RWPE2 (cell line): ENCODE data around the gene STK38L.

ENCODE experiments used
- ATAC-seq: fragments of 200-7000 bp; cut with Tn5 transposase; 3 replicates; pipeline ENCODE4 v1.9.1; 2021; ENCODE audit warnings: low read depth
- DNase-seq: peaks from one replicate; pipeline ENCODE4 v3.0.0-alpha.2; 2020; ENCODE audit warnings: low spot score
- H3K27ac ChIP-seq: fragments of 450-650 bp; 2 replicates; pipeline ENCODE4 v1.5.1; 2017; ENCODE audit warnings: mild to moderate bottlenecking; ENCODE audit not compliant: poor library complexity, severe bottlenecking
- H3K27me3 ChIP-seq: fragments of 250-450 bp; sonication (Bioruptor Pico); 2 replicates; pipeline ENCODE4 v1.5.1; 2021; ENCODE audit warnings: mild to moderate bottlenecking, moderate library complexity; ENCODE audit not compliant: insufficient read depth, poor library complexity, severe bottlenecking
- H3K36me3 ChIP-seq: fragments of 250-450 bp; sonication (Bioruptor Pico); 2 replicates; pipeline ENCODE4 v1.5.1; 2020; ENCODE audit warnings: low read depth, mild to moderate bottlenecking, moderate library complexity
- H3K4me1 ChIP-seq: fragments of 250-450 bp; sonication (Bioruptor Pico); 2 replicates; pipeline ENCODE4 v1.5.1; 2021; ENCODE audit warnings: mild to moderate bottlenecking, moderate library complexity; ENCODE audit not compliant: insufficient read depth, poor library complexity, severe bottlenecking
- H3K4me3 ChIP-seq: fragments of 250-450 bp; sonication (Bioruptor Pico); 2 replicates; pipeline ENCODE4 v1.5.1; 2021; ENCODE audit warnings: mild to moderate bottlenecking, moderate library complexity; ENCODE audit not compliant: severe bottlenecking
- H3K9me3 ChIP-seq: fragments of 250-450 bp; sonication (Bioruptor Pico); 2 replicates; pipeline ENCODE4 v1.5.1; 2021; ENCODE audit warnings: mild to moderate bottlenecking, moderate library complexity; ENCODE audit not compliant: severe bottlenecking
- CTCF ChIP-seq: fragments of 450-650 bp; IDR thresholded peaks from one replicate; pipeline ENCODE4 v1.5.1; 2017; ENCODE audit warnings: mild to moderate bottlenecking, moderate library complexity; ENCODE audit not compliant: poor library complexity, severe bottlenecking

STK38L gene

GRCh38 chr12:27361372-27361771 is 117.3 kb downstream of the STK38L start:
- no peak for DNase-seq
- Histone ChIP-seq H3K27ac (no peak overlapping the region), H3K36me3 (no peaks in the 10 kb centered on the region), H3K9me3 (no peaks in the 10 kb centered on the region), H3K4me3 (no peak overlapping the region), H3K4me1 (no peaks in the 10 kb centered on the region), H3K27me3 (no peaks in the 10 kb centered on the region)
- no peak for ATAC-seq
- no peak for TF ChIP-seq CTCF

- no peak for DNase-seq
- no peak for TF ChIP-seq CTCF
- Histone ChIP-seq H3K4me1 (no peaks in the 10 kb centered on the region), H3K27me3 (no peaks in the 10 kb centered on the region), H3K4me3 (no peak overlapping the region), H3K9me3 (no peaks in the 10 kb centered on the region), H3K27ac (no peak overlapping the region), H3K36me3 (peaks cover 9% of the 10 kb centered on the region; the same call in 1 of the 2 replicates)
- no peak for ATAC-seq
Measured at GRCh38 chr12:27366621-27367020, 122.5 kb downstream of the STK38L start.

DNA sequence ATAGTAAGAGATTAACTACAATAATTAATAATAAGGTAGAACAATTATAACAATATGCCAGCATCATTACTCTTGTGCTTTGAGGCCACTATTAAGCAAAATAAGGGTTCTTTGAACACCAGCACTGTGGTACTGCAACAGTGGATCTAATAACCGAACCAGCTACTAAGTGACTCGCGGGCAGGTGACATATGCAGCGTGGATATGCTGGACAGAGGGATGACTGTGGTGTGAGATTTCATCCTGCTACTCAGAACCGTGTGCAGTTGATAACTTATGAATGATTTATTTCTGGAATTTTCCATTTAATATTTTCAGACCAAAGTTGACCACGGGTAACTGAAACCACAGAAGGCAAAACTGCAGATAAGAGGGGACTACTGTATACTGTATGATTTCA is 123.0 kb downstream of the STK38L start:
- TF ChIP-seq CTCF: no peak
- ATAC-seq: no peak
- H3K27me3 ChIP-seq: no peaks in the 10 kb centered on the region
- no peak overlapping the region for H3K27ac ChIP-seq
- peaks cover 9% of the 10 kb centered on the region; the same call in 1 of the 2 replicates for H3K36me3 ChIP-seq
- no peaks in the 10 kb centered on the region for H3K4me1 ChIP-seq
- DNase-seq: no peak
- H3K9me3 ChIP-seq: no peaks in the 10 kb centered on the region
- H3K4me3 ChIP-seq: no peak overlapping the region
